K562 (cell line): ENCODE measurements around the gene SLC34A1. TPM values are rescaled to one million over a fixed set of nuclear protein-coding genes. Genes with fewer than 3 reads are reported as not detected.

Source experiments
- BCOR ChIP-seq: fragments of 450-650 bp; IDR thresholded peaks from 2 replicates; pipeline ENCODE4 v1.6.1; 2016
- CREB3 ChIP-seq: fragments of 450-650 bp; conservative IDR thresholded peaks from 2 replicates; pipeline ENCODE4 v1.6.1; 2016; ENCODE audit warnings: missing genetic modification characterization, low read depth, mild to moderate bottlenecking, missing compliant biosample characterization, moderate library complexity
- ESRRB ChIP-seq: fragments of 250-450 bp; sonication (Bioruptor Pico); IDR thresholded peaks from 2 replicates; pipeline ENCODE4 v1.5.0; 2020; ENCODE audit warnings: mild to moderate bottlenecking, moderate library complexity, borderline replicate concordance
- FOXK1 ChIP-seq: sonication (generic); formaldehyde crosslinking; IDR thresholded peaks from 2 replicates; pipeline ENCODE4 v1.8.0; 2022; ENCODE audit warnings: missing genetic modification reagents, mild to moderate bottlenecking, borderline replicate concordance
- HEY1 ChIP-seq: fragments of 250-450 bp; sonication (Bioruptor Pico); IDR thresholded peaks from 2 replicates; pipeline ENCODE4 v1.5.0; 2020; ENCODE audit warnings: mild to moderate bottlenecking, moderate library complexity, borderline replicate concordance
- MEF2A ChIP-seq: IDR thresholded peaks from 2 replicates; pipeline ENCODE4 v1.6.1; 2011; ENCODE audit warnings: low read depth, mild to moderate bottlenecking, low read length, moderate library complexity; ENCODE audit not compliant: control insufficient read depth
- SLC30A9 ChIP-seq: fragments of 250-450 bp; sonication (Bioruptor Pico); IDR thresholded peaks from 2 replicates; pipeline ENCODE4 v1.8.0; 2022; ENCODE audit warnings: mild to moderate bottlenecking, moderate library complexity
- TCFL5 ChIP-seq: fragments of 250-450 bp; sonication (Bioruptor Pico); conservative IDR thresholded peaks from 2 replicates; pipeline ENCODE4 v1.6.1; 2021; ENCODE audit warnings: mild to moderate bottlenecking, moderate library complexity, matching md5 sums
- ZBTB40 ChIP-seq, 2 experiments: fragments of 450-650 bp in 1 of 2; sonication (generic) in 1 of 2; formaldehyde crosslinking in 1 of 2; IDR thresholded peaks; 2 replicates each; pipeline versions ENCODE4 v1.7.1 to v1.9.0; 2016 to 2022; ENCODE audit warnings: inconsistent platforms in 1 of 2, mild to moderate bottlenecking in 1 of 2, missing genetic modification reagents in 1 of 2
- ZNF280B ChIP-seq: fragments of 250-450 bp; sonication (Bioruptor Pico); IDR thresholded peaks from 2 replicates; pipeline ENCODE4 v1.5.1; 2021; ENCODE audit warnings: mild to moderate bottlenecking
- ZNF57 ChIP-seq: fragments of 450-650 bp; formaldehyde crosslinking; IDR thresholded peaks from 2 replicates; pipeline ENCODE4 v1.4.0; 2020; ENCODE audit warnings: mild to moderate bottlenecking, moderate library complexity
- polyA plus RNA-seq, 8 experiments: library from polyadenylated mRNA; depleted of rRNA in 4 of 8; stranded (reverse) in 5 of 8; unstranded in 3 of 8; fragments of >200 nt; fragmentation: Nextera tagmentation in 2 of 8; fragmentation: Illumina TruSeq in 1 of 8; extraction: Ambion mirVana in 2 of 8; extraction: Trizol in 1 of 8; gene quantifications; 2 replicates each; pipeline versions ENCODE4 v1.2.1 to v1.2.3, GENCODE V29; 2011 to 2014; ENCODE audit warnings: inconsistent platforms in 1 of 8, missing spikeins in 1 of 8
- total RNA-seq, 7 experiments: library from RNA; depleted of rRNA in 6 of 7; stranded (reverse); fragments of >200 nt in 6 of 7; fragmentation: Illumina TruSeq in 2 of 7; extraction: Trizol in 2 of 7; gene quantifications; 2 replicates each; pipeline versions ENCODE4 v1.2.1 to v1.2.3, GENCODE V29; 2011 to 2021; ENCODE audit warnings: low replicate concordance in 1 of 7
- TF ChIP-seq, protein P1 (sequence below): sonication (generic); formaldehyde crosslinking; IDR thresholded peaks from 2 replicates; pipeline ENCODE4 v1.9.0; 2022; ENCODE audit warnings: mild to moderate bottlenecking, missing genetic modification reagents
- TF ChIP-seq, protein P2 (sequence below): conservative IDR thresholded peaks from 2 replicates; pipeline ENCODE4 v1.6.1; 2011; ENCODE audit warnings: low read depth, mild to moderate bottlenecking, low read length; ENCODE audit not compliant: control insufficient read depth

Gene SLC34A1
- total and polyA plus RNA-seq, 9 of the 15 experiments (the other 6 are each of a cell fraction or from before 2014, with no cell fraction given), result not detected

GRCh38 chr5:177447611-177448243, 63.5 kb downstream of the SLC34A1 start (continued):
- TF ChIP-seq ZBTB40 (IDR thresholded peaks at IDR 0.05) (no peak), ZBTB40 (CRISPR knock-in tag; IDR thresholded peaks at IDR 0.05) (no peak), BCOR (no peak), HEY1 (CRISPR knock-in tag) (no peak), MEF2A (no peak), TCFL5 (CRISPR knock-in tag) (no peak), ZNF57 (CRISPR knock-in tag) (no peak), FOXK1 (CRISPR knock-in tag) (no peak), CREB3 (tag) (no peak), ZNF280B (no peak), SLC30A9 (CRISPR knock-in tag) (no peak), ESRRB (CRISPR knock-in tag) (no peak)
- TF ChIP-seq, protein P1, sequence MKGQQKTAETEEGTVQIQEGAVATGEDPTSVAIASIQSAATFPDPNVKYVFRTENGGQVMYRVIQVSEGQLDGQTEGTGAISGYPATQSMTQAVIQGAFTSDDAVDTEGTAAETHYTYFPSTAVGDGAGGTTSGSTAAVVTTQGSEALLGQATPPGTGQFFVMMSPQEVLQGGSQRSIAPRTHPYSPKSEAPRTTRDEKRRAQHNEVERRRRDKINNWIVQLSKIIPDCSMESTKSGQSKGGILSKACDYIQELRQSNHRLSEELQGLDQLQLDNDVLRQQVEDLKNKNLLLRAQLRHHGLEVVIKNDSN (CRISPR knock-in tag), result peak; percentile 55
- TF ChIP-seq, protein P2, sequence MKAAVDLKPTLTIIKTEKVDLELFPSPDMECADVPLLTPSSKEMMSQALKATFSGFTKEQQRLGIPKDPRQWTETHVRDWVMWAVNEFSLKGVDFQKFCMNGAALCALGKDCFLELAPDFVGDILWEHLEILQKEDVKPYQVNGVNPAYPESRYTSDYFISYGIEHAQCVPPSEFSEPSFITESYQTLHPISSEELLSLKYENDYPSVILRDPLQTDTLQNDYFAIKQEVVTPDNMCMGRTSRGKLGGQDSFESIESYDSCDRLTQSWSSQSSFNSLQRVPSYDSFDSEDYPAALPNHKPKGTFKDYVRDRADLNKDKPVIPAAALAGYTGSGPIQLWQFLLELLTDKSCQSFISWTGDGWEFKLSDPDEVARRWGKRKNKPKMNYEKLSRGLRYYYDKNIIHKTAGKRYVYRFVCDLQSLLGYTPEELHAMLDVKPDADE, result no peak; the same call in 1 of the 2 replicates
